ENCODE data around the gene SLC22A23. TPM values are rescaled to one million over a fixed set of nuclear protein-coding genes. Genes with fewer than 3 reads are reported as not detected.

The SLC22A23 gene
- polyA plus RNA-seq, 1 donor from 2014 or later: 0.35 TPM

DNA sequence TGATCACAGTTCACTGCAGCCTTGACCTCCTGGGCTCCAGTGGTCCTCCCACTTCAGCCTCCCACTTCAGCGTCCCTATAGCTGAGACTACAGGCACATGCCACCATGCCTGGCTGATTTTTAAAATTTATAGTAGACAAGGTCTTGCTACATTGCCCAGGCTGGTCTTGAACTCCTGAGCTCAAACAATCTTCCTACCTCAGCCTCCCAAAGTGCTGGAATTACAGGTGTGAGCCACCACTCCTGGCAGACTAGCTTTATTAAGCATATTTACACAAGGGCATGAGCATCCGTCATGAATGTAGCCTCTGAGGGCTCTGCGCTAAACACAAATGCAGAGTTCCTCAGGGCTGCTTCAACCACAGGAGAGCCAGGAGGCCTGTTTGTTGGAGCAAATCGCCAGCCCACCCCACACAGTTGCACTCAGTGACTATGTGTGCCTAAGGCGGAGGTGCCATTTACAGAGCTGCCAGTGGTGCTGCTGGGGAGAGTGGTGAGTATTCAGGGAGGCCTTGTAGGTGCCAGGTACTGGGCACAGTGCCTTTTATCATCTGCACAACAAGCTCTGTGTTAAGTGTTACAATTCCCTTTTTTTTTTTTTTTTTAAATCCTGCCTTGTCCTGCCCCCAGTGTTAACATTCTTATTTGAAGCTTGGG, 119.9 kb downstream of the SLC22A23 start:
- Mint-ChIP-seq H3K27ac (no peak overlapping the region), H3K36me3 (peaks cover 3% of the 10 kb centered on the region), H3K4me1 (peaks cover 6 to 10% (median 9%) of the 10 kb centered on the region in 3 donors), H3K9me3 (peaks cover 0 to 3% (median 0%) of the 10 kb centered on the region in 3 donors), H3K4me3 (peak overlapping the region in 1 of 4 donors; percentile 60), H3K27me3 (peaks cover 16% of the 10 kb centered on the region)

DNA sequence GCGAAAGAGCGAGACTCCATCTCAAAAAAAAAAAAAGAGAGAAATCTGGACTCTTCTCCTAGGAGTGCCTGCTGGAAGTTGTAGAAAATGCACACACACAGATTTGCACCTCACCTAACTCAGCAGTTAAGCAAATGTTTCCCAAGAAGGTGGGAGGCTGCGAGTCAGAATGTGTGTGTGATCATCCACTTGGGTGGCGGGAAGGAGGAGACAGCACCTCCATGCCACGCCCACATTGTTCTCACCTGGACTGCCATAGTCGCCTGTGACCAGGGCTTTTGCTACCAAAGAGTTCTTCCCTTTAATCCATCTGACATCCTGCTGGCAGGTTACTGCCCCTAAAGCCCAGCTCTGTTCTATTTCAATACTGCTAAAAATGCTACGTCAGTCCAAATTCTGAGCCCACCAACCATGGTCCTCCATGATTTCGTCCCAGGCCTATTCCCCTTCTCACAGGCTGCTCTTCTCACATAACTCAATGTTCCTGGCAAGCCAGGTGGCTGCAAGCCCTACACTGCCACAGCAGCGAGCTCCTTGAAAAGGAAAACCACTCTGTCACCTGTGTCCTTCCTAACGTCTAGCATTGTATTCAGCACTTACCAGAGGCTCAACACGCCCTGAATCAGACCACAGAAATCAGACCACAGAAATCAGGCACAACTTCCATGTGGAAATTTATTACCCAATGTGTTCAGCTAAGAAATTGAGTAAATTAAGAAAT, 120.6 kb downstream of the SLC22A23 start:
- H3K36me3 Mint-ChIP-seq: peaks cover 3% of the 10 kb centered on the region
- H3K9me3 Mint-ChIP-seq: peaks cover 0 to 3% (median 0%) of the 10 kb centered on the region in 3 donors

DNA sequence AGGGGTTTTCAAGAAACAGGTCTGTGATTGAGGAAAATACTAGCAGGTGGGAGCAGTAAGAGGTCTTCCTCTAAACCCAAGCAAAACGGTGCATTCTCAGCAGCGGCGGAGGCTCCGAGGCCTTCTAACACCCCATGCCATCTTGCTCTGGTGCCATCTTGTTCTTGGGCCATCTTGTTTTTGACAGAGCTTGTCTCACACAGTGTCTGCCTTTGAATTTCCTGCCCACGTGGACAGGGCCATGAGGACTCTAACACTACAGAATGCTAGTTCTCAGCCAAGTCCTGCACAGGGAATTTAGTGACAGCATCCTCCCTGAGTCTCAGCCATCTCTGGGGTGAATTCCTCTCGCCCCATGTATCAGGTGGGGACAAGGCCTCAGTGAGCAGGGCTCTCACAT, 121.7 kb downstream of the SLC22A23 start:
- no peak overlapping the region for H3K4me3 Mint-ChIP-seq
- H3K27me3 Mint-ChIP-seq: peaks cover 21% of the 10 kb centered on the region
- peaks cover 6 to 10% (median 9%) of the 10 kb centered on the region in 3 donors for H3K4me1 Mint-ChIP-seq
- peaks cover 0 to 3% (median 0%) of the 10 kb centered on the region in 3 donors for H3K9me3 Mint-ChIP-seq
- peaks cover 3% of the 10 kb centered on the region for H3K36me3 Mint-ChIP-seq
- no peak overlapping the region for H3K27ac Mint-ChIP-seq

More for the DNA sequence above, 120.6 kb downstream of the SLC22A23 start:
- peak overlapping the region in 1 of 4 donors; percentile 7 for H3K4me3 Mint-ChIP-seq
- peaks cover 19% of the 10 kb centered on the region for H3K27me3 Mint-ChIP-seq
- H3K4me1 Mint-ChIP-seq: peaks cover 6 to 10% (median 9%) of the 10 kb centered on the region in 3 donors
- H3K27ac Mint-ChIP-seq: no peak overlapping the region

DNA sequence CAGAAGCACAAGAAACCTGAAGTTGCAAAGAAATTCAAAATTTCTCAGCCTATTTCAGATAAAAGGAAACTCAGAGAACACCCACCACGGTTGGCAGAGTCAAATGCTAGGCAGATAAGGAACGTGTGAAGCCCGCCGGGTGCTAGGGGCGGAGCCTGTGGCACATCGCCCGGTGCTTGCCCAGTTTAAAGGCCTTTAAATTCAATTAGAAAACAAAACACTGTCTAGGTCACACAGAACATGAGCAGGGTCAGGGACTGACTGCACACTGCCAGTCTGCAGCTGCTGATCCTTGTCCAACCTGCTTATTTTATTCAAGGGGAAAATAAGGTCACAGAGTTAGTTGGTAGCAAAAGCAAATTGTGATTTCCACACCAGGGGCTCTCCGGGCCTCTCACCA, 122.3 kb downstream of the SLC22A23 start:
- Mint-ChIP-seq H3K9me3 (peaks cover 0 to 3% (median 0%) of the 10 kb centered on the region in 3 donors), H3K36me3 (peaks cover 3% of the 10 kb centered on the region), H3K4me1 (peaks cover 6 to 10% (median 9%) of the 10 kb centered on the region in 3 donors), H3K4me3 (no peak overlapping the region), H3K27me3 (peaks cover 23% of the 10 kb centered on the region), H3K27ac (no peak overlapping the region)

DNA sequence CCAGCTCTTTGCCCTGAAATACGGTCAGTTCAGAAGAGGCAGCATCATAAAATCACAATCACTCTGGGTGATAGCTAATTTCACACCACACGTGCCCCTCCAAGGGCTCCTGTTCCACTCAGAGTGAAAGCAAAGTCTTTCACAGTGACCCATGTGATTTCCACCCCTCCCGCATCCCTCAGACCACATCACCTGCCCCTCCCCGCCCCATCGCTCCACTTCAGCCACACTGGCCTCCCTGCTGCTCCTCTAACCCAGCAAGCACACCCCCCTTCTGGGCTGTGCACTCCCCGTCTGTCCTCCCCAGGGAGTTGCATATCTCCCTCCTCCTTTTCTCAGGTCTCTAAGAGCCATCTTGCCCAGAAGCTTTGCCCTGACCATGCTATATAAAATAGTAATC, 123.6 kb downstream of the SLC22A23 start:
- peaks cover 0 to 3% (median 0%) of the 10 kb centered on the region in 3 donors for H3K9me3 Mint-ChIP-seq
- peaks cover 6 to 10% (median 9%) of the 10 kb centered on the region in 3 donors for H3K4me1 Mint-ChIP-seq
- H3K27ac Mint-ChIP-seq: no peak overlapping the region
- H3K4me3 Mint-ChIP-seq: no peak overlapping the region
- H3K36me3 Mint-ChIP-seq: peaks cover 3% of the 10 kb centered on the region
- peaks cover 23% of the 10 kb centered on the region for H3K27me3 Mint-ChIP-seq

DNA sequence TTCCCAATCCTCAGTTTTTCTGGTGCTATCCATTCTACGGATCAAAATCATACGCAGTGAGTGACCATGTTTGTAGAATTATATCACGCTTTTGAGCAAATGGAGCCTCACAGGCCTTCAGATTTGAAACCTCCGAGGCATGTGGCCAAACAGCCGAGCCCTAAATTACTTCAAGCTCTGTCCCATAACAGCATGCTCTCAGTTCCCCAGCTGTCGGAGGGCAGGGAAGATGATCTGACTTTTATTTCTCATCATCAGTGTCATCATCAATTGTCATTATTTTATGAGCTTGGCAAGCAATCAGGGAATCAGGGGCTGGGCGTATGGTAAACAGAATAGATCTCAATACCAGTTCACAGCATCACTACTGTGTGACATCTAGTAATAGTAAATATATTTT, 124.9 kb downstream of the SLC22A23 start:
- Mint-ChIP-seq H3K27me3 (peaks cover 25% of the 10 kb centered on the region), H3K27ac (no peak overlapping the region), H3K9me3 (peaks cover 0 to 3% (median 0%) of the 10 kb centered on the region in 3 donors), H3K4me1 (peaks cover 0 to 3% (median 3%) of the 10 kb centered on the region in 3 donors), H3K36me3 (peaks cover 3% of the 10 kb centered on the region), H3K4me3 (no peak overlapping the region)

DNA sequence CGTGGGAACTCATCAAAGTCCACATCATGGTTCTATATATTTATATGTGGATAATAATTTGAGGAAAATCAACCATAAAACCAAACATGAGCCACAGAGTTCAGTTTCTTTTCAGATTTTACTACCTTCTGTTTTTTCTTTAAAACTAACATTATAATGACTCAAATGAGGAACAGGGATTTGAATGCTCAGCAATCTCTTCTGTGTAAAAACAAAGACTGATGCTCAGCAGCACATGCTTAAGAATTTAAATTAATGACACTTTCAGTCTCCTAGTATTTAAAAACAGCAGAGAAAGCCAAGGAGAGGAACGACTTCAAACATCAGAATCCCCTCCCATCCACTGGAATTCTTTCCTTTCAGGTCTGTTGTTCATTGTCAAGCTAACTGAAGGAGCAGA, 125.4 kb downstream of the SLC22A23 start:
- no peak overlapping the region for H3K4me3 Mint-ChIP-seq
- H3K27me3 Mint-ChIP-seq: peaks cover 25% of the 10 kb centered on the region
- H3K27ac Mint-ChIP-seq: no peak overlapping the region
- peaks cover 0 to 3% (median 3%) of the 10 kb centered on the region in 3 donors for H3K4me1 Mint-ChIP-seq
- H3K9me3 Mint-ChIP-seq: peaks cover 0 to 3% (median 0%) of the 10 kb centered on the region in 3 donors
- peaks cover 3% of the 10 kb centered on the region for H3K36me3 Mint-ChIP-seq

DNA sequence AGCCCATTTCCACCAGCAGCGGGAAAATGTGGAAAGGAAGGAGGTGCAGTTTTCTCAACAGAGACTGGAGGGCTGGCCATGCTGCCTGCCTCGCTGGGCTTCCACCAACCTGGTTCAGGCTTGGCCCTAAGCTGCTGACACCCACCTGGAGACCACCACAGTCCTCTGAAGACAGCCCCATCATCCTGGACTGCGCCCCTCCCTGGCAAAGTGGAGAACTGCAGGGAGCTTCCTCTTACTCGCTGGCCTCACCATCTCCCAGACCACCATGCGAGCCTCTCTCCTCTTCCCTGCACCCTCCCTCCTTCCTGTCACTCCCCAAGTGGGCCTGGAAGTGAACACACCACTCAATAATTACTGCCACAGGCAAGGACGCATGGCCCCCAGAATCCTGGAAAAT, 126.7 kb downstream of the SLC22A23 start:
- Mint-ChIP-seq H3K4me1 (peaks cover 0 to 3% (median 3%) of the 10 kb centered on the region in 3 donors), H3K4me3 (no peak overlapping the region), H3K27ac (no peak overlapping the region), H3K27me3 (peaks cover 25% of the 10 kb centered on the region), H3K9me3 (no peaks in the 10 kb centered on the region), H3K36me3 (no peaks in the 10 kb centered on the region)

DNA sequence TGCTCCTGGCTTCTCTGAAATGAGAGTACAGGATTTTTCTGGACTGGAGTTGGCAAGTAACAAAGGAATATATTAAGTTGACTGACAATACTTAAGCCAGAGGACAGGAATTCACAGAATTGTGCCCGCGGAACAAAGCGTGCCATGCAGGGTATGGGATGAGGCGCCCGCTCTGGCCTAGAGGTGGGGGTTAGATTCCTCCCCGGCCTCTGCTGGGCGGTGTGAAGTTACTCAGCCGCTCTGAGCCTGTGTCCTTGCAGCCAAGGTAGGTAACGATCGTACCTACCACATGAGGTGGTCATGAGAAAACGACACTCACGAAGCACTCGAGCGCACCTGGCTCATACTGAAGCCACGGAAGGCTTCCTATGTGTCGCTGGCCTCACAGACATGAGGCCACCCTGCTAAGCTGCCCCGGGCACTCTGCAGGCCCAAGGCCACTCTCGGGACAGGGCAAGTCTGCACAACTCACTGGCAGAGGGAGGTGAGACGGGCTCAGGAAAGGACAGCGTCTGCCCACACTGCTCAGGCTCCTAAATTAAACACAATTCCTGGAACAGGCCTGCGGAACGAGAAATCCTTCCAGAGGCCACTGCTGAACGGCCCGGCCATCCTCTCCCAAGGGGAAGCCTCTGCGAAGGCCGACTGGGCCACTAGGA, 127.3 kb downstream of the SLC22A23 start:
- no peak overlapping the region for H3K4me3 Mint-ChIP-seq
- H3K27me3 Mint-ChIP-seq: peaks cover 25% of the 10 kb centered on the region
- H3K9me3 Mint-ChIP-seq: no peaks in the 10 kb centered on the region
- H3K4me1 Mint-ChIP-seq: peaks cover 0 to 3% (median 3%) of the 10 kb centered on the region in 3 donors
- H3K36me3 Mint-ChIP-seq: no peaks in the 10 kb centered on the region
- H3K27ac Mint-ChIP-seq: no peak overlapping the region

DNA sequence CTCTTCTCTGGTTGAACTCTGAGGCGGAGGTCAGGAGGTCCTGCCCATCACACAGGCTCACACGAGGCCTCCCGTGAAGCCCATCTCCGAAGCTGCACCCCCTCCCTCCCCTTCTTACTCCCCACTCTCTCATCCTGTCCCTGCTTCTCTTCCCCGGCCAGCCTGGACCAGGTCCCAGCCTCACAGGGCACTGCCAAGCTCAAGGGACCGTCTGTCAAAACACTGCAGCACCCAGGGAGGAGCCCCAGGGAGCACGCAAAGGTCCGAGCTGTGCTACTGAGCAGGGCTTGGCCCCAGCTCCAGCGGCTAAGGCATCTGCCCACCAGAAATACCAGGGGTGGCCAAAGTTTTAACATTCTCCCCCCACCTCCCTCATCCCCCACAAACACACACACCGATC, 128.1 kb downstream of the SLC22A23 start:
- H3K4me3 Mint-ChIP-seq: no peak overlapping the region
- peaks cover 25% of the 10 kb centered on the region for H3K27me3 Mint-ChIP-seq
- H3K4me1 Mint-ChIP-seq: peaks cover 0 to 3% (median 3%) of the 10 kb centered on the region in 3 donors
- no peaks in the 10 kb centered on the region for H3K9me3 Mint-ChIP-seq
- no peaks in the 10 kb centered on the region for H3K36me3 Mint-ChIP-seq
- no peak overlapping the region for H3K27ac Mint-ChIP-seq

DNA sequence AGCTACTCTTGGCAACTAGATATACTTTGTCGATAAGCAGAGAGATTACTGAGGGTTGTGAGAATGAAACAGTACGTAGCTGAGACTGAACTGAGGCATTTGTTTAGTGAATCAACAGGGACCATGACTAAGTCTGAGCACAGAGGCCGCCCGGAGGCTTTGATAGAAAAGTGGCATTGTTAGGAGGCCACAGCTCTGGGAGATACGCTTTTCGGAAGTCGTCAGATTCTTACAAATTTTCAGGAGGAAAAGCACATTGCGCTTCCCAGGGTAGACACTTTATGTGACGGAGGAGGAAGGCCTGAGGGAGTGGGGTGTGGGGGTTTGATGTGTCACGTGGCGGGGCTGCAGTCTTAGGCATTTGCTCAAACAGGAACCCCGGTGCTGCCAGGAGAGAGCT, 128.7 kb downstream of the SLC22A23 start:
- no peak overlapping the region for H3K4me3 Mint-ChIP-seq
- no peak overlapping the region for H3K27ac Mint-ChIP-seq
- H3K36me3 Mint-ChIP-seq: no peaks in the 10 kb centered on the region
- peaks cover 18% of the 10 kb centered on the region for H3K27me3 Mint-ChIP-seq
- H3K9me3 Mint-ChIP-seq: no peaks in the 10 kb centered on the region
- peaks cover 0 to 3% (median 0%) of the 10 kb centered on the region in 3 donors for H3K4me1 Mint-ChIP-seq

DNA sequence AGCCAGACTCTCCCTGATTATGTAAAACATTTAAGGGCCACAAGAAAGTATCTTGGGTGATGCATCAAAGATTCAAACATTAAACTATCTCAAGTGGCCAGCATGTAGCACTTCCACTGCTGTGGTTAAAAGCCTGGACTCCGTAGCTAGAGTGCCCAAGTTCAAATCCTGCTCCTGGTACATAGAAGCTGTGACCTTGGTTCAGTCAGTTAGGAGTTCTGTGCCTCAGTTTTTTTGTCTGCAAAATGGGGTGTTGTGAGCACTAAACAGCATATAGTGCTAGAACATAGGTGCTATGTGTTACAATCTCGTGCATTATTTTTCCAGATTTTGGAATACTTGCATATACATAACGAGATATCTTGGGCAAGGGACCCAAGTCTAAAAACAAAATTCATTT, 129.4 kb downstream of the SLC22A23 start:
- Mint-ChIP-seq H3K9me3 (no peaks in the 10 kb centered on the region), H3K27ac (no peak overlapping the region), H3K4me1 (peaks cover 0 to 3% (median 0%) of the 10 kb centered on the region in 3 donors), H3K36me3 (no peaks in the 10 kb centered on the region), H3K4me3 (no peak overlapping the region), H3K27me3 (peaks cover 18% of the 10 kb centered on the region)

DNA sequence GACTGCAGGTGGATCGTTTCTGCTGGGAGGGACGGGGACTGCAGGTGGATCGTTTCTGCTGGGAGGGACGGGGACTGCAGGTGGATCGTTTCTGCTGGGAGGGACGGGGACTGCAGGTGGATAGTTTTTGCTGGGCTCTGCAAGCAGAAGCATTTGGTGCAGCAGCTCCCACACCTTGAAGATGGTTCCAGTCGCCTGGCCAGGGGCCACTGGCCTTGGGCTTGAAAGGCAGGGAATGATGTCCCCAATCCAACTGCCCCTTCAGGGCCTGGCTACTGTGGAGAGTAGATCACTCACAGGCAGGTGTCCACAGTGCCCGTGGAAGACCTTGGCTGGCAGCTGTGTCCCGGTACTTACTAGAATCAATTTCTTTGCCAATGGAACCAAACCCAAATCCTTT, 129.9 kb downstream of the SLC22A23 start:
- no peaks in the 10 kb centered on the region for H3K36me3 Mint-ChIP-seq
- H3K27ac Mint-ChIP-seq: no peak overlapping the region
- H3K9me3 Mint-ChIP-seq: no peaks in the 10 kb centered on the region
- peaks cover 0 to under 1% (median 0%) of the 10 kb centered on the region in 3 donors for H3K4me1 Mint-ChIP-seq
- no peak overlapping the region for H3K4me3 Mint-ChIP-seq
- H3K27me3 Mint-ChIP-seq: peaks cover 17% of the 10 kb centered on the region

DNA sequence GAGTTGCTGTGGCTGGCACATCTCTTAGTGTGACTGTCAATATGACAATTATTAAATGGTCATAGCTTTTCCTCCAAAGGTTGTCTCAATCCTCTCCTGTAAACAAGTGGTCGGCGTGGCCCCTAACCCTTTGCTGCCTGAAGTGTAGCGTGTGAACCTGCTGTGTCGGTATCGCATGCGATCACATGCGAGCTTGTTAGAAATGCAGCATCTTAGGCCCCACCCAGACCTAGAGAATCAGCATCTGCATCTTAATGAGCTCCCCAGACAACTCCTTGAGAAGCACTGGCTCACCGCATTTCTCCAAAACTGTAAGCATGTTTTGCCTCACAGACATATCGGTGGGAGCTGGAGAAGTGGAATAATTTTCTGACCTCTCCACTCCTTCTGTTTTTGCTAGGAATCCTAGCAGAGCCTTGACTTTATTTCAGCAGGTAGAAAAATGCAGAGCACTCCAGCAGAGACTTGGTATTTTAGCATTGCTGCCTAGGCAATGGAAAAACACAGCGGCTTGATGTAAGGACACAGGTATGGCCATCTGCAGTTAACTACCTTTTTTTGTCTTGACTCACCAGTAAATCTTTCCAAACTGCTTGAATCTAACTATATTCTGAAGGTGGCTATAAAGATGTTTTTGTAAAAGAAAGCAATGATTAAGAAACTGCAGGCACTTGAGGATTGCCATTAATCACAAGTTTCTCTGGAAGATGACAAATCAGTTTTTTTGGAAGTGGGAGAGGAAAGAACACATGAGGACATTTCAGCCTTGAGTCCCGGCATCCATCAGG, 130.5 kb downstream of the SLC22A23 start:
- no peak overlapping the region for H3K27ac Mint-ChIP-seq
- H3K4me1 Mint-ChIP-seq: no peaks in the 10 kb centered on the region
- no peak overlapping the region for H3K4me3 Mint-ChIP-seq

More for the DNA sequence above, 130.5 kb downstream of the SLC22A23 start:
- H3K9me3 Mint-ChIP-seq: no peaks in the 10 kb centered on the region
- peaks cover 15% of the 10 kb centered on the region for H3K27me3 Mint-ChIP-seq
- no peaks in the 10 kb centered on the region for H3K36me3 Mint-ChIP-seq
